GM10266 (cell line): Measurements from ENCODE around the gene PPP1R3E.
A peak's percentile ranks its signal among the peaks of the same experiment; 100 is the strongest.

ENCODE experiments used
- DNase-seq: peaks from one replicate; pipeline ENCODE4 v3.0.0; 2012; ENCODE audit errors: extremely low spot score
- TF ChIP-seq, protein P1 (sequence below): IDR thresholded peaks from 2 replicates; pipeline ENCODE4 v1.5.1; 2012; ENCODE audit warnings: mild to moderate bottlenecking, low read depth; ENCODE audit not compliant: control insufficient read depth, insufficient read depth; ENCODE audit errors: missing control alignments

PPP1R3E gene

DNA sequence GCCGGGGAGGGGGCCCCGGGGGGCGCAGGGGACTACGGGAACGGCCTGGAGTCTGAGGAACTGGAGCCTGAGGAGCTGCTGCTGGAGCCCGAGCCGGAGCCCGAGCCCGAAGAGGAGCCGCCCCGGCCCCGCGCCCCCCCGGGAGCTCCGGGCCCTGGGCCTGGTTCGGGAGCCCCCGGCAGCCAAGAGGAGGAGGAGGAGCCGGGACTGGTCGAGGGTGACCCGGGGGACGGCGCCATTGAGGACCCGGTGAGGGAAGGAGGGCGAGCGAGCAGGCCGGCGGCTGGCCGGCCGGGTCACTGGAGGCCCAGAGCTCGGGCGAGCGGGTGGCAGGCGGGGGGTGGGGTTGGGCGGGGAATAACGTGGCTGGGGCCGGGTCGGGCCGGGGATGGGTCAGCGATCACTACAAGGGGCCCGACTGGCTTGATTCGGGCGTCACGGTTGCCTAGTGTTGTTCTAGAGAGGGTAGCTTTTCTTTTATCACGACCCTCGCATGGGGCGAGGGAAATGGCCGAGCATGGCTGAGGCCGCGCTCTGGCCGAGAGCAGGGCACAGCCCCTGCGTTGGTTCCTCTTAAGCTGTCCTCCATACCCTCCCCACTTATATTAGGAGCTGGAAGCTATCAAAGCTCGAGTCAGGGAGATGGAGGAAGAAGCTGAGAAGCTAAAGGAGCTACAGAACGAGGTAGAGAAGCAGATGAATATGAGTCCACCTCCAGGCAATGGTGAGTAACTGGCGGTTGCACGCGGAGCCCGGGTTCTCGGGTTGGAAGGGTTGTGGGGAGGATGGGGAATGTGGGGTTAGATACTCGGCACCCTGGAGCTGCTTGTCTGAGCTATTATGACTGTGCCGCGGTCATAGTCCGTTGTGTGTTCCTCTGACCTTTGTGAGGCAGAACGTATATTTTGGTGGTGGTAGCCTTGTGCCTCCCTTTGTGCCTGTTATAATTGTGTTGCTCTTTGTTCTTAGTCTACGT lies 19.2 kb upstream of the PPP1R3E start:
- TF ChIP-seq, protein P1, sequence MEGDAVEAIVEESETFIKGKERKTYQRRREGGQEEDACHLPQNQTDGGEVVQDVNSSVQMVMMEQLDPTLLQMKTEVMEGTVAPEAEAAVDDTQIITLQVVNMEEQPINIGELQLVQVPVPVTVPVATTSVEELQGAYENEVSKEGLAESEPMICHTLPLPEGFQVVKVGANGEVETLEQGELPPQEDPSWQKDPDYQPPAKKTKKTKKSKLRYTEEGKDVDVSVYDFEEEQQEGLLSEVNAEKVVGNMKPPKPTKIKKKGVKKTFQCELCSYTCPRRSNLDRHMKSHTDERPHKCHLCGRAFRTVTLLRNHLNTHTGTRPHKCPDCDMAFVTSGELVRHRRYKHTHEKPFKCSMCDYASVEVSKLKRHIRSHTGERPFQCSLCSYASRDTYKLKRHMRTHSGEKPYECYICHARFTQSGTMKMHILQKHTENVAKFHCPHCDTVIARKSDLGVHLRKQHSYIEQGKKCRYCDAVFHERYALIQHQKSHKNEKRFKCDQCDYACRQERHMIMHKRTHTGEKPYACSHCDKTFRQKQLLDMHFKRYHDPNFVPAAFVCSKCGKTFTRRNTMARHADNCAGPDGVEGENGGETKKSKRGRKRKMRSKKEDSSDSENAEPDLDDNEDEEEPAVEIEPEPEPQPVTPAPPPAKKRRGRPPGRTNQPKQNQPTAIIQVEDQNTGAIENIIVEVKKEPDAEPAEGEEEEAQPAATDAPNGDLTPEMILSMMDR: no peak
- peak; percentile 45 for DNase-seq

DNA sequence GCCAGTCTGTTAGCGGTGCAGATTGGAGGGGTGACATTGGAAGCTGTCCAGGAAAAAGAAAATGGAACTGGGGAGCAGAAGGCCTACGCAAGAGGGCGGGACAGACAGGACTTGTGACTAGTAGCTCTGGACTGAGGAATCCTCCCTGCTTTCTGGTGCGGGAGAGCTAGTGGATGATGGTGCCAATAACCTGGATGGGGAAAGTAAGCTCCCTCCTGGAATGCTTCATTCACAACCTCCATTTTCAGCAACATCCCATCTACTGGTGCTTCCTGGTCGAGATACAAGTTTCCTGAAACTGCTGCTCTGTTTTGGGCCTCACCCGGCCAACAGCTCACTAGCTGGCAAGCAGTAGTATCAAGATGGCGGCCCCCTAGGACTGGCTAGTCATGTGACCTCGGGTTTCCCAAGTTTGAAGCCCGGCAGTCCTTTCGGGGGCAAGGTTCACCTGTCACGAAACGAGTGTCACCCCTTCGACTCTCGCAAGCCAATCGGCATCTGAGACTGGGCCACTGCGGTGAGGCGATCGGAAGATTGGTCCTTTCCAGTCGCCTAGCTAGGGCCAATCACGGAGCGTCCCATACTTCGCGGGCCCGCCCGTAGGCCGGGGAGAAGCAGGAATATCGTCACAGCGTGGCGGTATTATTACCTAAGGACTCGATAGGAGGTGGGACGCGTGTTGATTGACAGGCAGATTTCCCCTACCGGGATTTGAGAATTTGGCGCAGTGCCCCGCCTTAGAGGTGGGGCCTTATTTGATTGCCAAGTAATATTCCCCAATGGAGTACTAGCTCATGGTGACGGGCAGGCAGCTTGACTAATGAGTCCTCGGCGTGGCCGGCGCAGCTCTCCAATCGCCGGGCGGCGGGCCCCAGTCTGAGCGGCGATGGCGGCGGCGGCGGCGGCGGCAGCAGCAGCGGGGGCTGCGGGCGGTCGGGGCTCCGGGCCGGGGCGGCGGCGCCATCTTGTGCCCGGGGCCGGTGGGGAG lies 18.2 kb upstream of the PPP1R3E start, which contains the start of gene PABPN1:
TSS of gene PABPN1 (plus strand) at position 874 of the 988 bp plus-strand sequence. CDS start at position 887, 13 bp downstream.
- peak; percentile 98 for DNase-seq
- TF ChIP-seq, protein P1: no peak

DNA sequence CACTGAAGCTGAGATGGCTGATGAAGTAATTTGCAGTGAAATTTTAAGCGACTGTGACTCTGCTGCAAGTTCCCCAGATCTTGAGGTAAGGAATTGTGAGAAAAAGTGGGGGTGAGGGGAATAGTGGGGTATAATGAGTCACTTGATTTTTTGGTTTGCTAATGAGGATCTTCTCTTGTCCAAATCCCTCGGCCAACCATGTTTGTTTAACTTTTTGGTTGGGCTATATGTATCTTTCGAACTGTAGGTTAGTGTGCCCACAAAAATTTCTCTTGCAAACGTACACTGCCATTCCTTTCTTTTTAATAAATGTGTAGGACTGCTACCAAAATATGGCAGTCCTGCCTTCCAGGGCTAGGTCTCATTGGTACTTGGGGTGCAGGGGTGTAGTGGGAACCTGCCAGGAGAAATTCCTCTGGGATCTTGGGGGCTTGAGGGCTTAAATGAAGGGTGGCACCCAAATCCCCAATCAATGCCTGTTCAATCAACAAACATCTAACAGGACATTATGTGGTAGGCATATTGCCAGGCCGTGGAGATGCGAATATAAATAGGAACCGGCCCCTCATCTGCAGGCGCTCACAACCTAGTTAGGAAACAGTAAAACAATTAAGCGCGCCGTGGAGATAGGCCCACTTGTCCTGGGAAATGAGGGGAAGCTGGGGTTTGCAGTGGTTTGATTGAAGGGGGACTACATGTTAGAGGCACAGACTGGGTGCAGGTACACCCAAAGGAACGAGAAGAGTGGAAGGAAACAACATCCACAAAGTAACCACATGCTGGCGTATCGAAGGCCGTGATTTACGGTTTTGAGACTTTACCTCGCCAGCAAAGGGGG lies 17.3 kb upstream of the PPP1R3E start:
- DNase-seq: no peak
- TF ChIP-seq, protein P1: no peak

DNA sequence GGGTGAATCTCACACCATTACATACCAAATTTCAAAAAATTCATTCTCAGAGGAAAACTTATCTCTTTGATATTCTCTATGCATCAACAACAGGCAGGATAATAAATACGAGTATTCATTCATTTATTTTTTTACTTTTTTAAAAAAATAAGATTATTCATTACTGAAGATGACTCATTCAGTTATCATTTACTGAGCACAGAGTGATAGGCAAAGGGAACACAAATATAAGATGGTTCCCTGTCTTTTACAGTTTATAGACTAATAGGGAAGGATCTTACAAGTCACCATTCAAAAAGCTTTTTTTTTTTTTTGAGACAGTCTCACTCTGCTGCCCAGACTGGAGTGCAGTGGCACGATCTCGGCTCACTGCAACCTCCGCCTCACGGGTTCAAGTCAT lies 13.6 kb upstream of the PPP1R3E start:
- TF ChIP-seq, protein P1: no peak
- DNase-seq: no peak

DNA sequence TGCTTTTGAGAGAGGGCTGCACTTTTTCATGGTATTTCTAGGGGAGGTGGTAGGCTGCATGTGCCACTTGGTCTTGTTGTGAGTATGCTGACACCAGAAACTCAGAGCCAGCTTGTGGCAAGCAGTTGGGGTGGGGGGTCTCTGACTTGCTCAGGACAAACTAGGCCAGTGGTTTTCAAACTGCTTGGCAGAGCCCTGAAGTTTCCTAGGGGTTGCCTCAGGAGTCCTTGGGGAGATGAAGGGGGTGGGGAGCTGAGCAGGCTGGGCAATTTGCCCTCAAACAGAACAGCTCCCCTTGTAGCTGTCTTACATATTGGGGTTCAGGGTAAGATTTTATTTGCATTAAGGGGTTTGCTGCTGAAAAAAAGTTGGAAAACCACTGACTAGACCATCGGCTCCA lies 7.9 kb upstream of the PPP1R3E start:
- DNase-seq: no peak
- TF ChIP-seq, protein P1: no peak

DNA sequence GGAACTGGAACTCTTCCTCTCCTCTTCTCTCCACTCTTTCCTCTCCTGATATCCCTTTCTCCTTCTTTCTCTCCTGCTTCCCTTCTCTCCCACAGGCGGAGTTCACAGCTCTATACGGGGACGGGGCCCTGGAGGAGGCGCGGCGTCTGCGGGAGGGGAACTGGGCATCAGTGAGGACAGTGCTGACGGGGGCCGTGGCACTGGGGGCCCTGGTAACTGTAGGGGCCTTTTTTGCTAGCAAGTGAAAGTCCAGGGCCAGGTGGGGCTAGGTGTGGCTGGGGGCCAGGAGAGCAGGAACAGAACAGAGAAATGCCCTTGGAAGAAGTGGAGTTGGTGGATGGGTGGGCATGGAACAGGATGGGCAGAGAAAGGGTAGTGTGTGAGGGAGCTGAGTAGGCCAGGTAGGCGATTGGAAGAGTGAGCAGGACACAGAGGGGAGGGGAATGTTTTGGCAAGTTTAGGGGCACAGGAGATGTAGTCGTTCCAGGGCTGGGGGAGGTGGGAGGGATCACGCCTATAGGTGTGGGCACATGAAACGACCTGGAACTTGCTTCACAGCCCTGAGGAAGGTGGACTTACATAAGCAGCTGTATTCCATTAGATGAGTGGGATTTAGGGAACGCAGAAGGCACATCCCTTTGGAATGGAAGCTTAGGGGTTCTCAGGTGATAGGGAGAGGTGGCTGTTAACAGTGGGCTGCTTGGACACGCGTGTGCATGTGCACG lies 6.2 kb upstream of the PPP1R3E start:
- TF ChIP-seq, protein P1: no peak
- no peak for DNase-seq
